ENCODE results near the gene CREM. TPM values are rescaled to one million over a fixed set of nuclear protein-coding genes. Genes with fewer than 3 reads are reported as not detected.

Gene CREM
- polyA plus RNA-seq, 1 of the 3 experiments (the other 2 are of a cell fraction), result 41.4 TPM

- ChIA-PET CTCF (no interaction called here), POLR2A (interaction anchor here (1.3 kb wide), 1 partner anchor 11 kb away, joined by 4 read pairs; no protein-coding TSS in a partner anchor)
- Histone ChIP-seq H3K79me2 (ENCODE audit: insufficient read depth) (no peaks in the 10 kb centered on the region), H3K9me3 (no peaks in the 10 kb centered on the region; the same call in 1 of the 2 replicates), H3K4me2 (no peak overlapping the region), H4K20me1 (ENCODE audit: insufficient read depth) (no peaks in the 10 kb centered on the region), H3K36me3 (replicated peaks in 1 of 2; ENCODE audit: control insufficient read depth in 1 of 2, insufficient read depth in 2 of 2, low read length in 1 of 2) (peaks cover 0 to 4% of the 10 kb centered on the region in 2 experiments), H3K4me3 (ENCODE audit: low read depth in 2 of 2, low read length in 1 of 2) (no peak overlapping the region), H2AFZ (ENCODE audit: low read depth) (no peak overlapping the region), H3K27ac (ENCODE audit: low read depth in 2 of 2, low read length in 1 of 2) (no peak overlapping the region), H3F3A (replicated peaks; ENCODE audit: insufficient read depth) (peaks cover 5% of the 10 kb centered on the region), H3K9ac (no peak overlapping the region), H3K27me3 (ENCODE audit: insufficient read depth) (no peaks in the 10 kb centered on the region), H3K9me2 (no peaks in the 10 kb centered on the region), H3K4me1 (ENCODE audit: control insufficient read depth in 1 of 2, insufficient read depth in 2 of 2, low read depth in 1 of 2, low read length in 1 of 2) (no peaks in the 10 kb centered on the region)
- TF ChIP-seq NFIC (IDR thresholded peaks at IDR 0.05; ENCODE audit: borderline replicate concordance), result no peak
- TF ChIP-seq CHD2 (IDR thresholded peaks at IDR 0.05; ENCODE audit: low read length, partially characterized antibody), result no peak
- TF ChIP-seq FOXM1 (IDR thresholded peaks at IDR 0.05; ENCODE audit: low read depth), result no peak
- TF ChIP-seq NRF1 (IDR thresholded peaks at IDR 0.05; ENCODE audit: low read depth, low read length), result no peak
- TF ChIP-seq RAD21 (IDR thresholded peaks at IDR 0.05; ENCODE audit: low read length), result no peak
- no peak for TF ChIP-seq TEAD4 (IDR thresholded peaks at IDR 0.05; ENCODE audit: borderline replicate concordance, insufficient read depth)
- TF ChIP-seq TCF12 (IDR thresholded peaks at IDR 0.05), result no peak
- TF ChIP-seq MAX (IDR thresholded peaks at IDR 0.05; ENCODE audit: low read depth), result no peak
- no peak for TF ChIP-seq GATA2 (CRISPR knock-in tag; IDR thresholded peaks at IDR 0.05)
- TF ChIP-seq ZBTB33 (IDR thresholded peaks at IDR 0.05; ENCODE audit: borderline replicate concordance, low read depth), result no peak
- no peak for TF ChIP-seq SMC3 (IDR thresholded peaks at IDR 0.05; ENCODE audit: low read depth, low read length)
- no peak for DNase-seq
- 94% methylated on average over 4 of the region's 4 CpGs for WGBS (ENCODE audit: low lambda C conversion rate)
Measured at GRCh38 chr10:35184527-35185171, 58.0 kb downstream of the CREM start.

DNA sequence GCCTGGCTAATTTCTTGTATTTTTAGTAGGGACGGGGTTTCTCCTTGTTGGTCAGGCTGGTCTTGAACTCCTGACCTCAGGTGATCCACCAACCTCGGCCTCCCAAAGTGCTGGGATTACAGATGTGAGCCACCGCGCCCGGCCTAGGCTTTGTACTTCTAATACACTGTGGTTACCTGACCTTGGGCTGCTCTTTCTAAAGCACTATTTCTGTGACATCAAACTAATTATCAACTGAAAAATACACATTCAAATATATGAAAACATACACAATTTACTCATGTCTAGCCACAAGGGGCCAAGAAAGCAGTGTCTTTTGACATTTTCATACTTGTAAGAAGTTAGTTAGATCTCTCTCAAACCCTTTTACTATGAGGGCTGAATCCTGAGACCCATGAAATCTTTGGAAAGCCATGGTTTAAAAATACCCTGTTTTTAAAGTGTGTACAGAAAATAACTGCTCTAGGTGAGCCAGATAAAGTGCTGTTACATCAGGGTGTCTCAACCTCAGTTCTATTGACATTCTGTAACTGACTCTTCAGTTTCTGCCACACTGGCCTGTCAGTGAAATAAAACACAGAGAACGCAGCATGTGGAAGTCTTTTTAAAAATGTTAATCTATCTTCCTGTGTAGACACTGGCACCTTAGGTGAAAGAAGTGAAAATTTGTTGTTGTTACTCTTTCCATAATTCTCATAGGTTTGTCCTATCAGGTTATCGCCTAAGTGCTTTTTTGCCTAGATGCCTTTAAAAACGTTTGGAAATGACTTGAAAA, 58.8 kb downstream of the CREM start:
- Histone ChIP-seq H3K4me1 (ENCODE audit: control insufficient read depth in 1 of 2, insufficient read depth in 2 of 2, low read depth in 1 of 2, low read length in 1 of 2) (no peaks in the 10 kb centered on the region), H3K9me3 (no peaks in the 10 kb centered on the region; the same call in 1 of the 2 replicates), H3K79me2 (ENCODE audit: insufficient read depth) (no peaks in the 10 kb centered on the region), H3F3A (replicated peaks; ENCODE audit: insufficient read depth) (peaks cover 5% of the 10 kb centered on the region), H3K9me2 (no peaks in the 10 kb centered on the region), H3K4me2 (no peak overlapping the region), H3K4me3 (ENCODE audit: low read depth in 2 of 2, low read length in 1 of 2) (no peak overlapping the region), H3K9ac (no peak overlapping the region), H3K27ac (ENCODE audit: low read depth in 2 of 2, low read length in 1 of 2) (no peak overlapping the region), H3K36me3 (replicated peaks in 1 of 2; ENCODE audit: control insufficient read depth in 1 of 2, insufficient read depth in 2 of 2, low read length in 1 of 2) (peaks cover 0 to 4% of the 10 kb centered on the region in 2 experiments), H3K27me3 (ENCODE audit: insufficient read depth) (no peaks in the 10 kb centered on the region), H2AFZ (ENCODE audit: low read depth) (no peak overlapping the region), H4K20me1 (ENCODE audit: insufficient read depth) (no peaks in the 10 kb centered on the region)
- ChIA-PET POLR2A (no interaction called here), CTCF (interaction anchor here (1.4 to 3.5 kb wide), 2 partner anchors 11 to 34 kb away, joined by 3 to 13 read pairs; no protein-coding TSS in a partner anchor)
- TF ChIP-seq FOXJ3 (CRISPR knock-in tag; IDR thresholded peaks at IDR 0.05) (no peak), GABPA (IDR thresholded peaks at IDR 0.05; ENCODE audit: low read depth) (no peak), SIN3A (IDR thresholded peaks at IDR 0.05; ENCODE audit: borderline replicate concordance, low read depth, low read length) (no peak), ZBTB33 (IDR thresholded peaks at IDR 0.05; ENCODE audit: borderline replicate concordance, low read depth) (no peak), CHD2 (IDR thresholded peaks at IDR 0.05; ENCODE audit: low read length, partially characterized antibody) (no peak), JUND (IDR thresholded peaks at IDR 0.05) (no peak), IRF3 (IDR thresholded peaks at IDR 0.05; ENCODE audit: low read depth, low read length) (no peak), RXRA (IDR thresholded peaks at IDR 0.05; ENCODE audit: borderline replicate concordance, low read depth) (no peak), USF1 (IDR thresholded peaks at IDR 0.05; ENCODE audit: borderline replicate concordance, low read depth) (no peak)
- WGBS (ENCODE audit: low lambda C conversion rate), result 83% methylated on average over 8 of the region's 8 CpGs
- no peak for DNase-seq
